ENCODE measurements around the gene COL23A1. TPM values are rescaled to one million over a fixed set of nuclear protein-coding genes. Genes with fewer than 3 reads are reported as not detected.

COL23A1 gene
- total RNA-seq, 1 donor from 2014 or later: not detected

DNA sequence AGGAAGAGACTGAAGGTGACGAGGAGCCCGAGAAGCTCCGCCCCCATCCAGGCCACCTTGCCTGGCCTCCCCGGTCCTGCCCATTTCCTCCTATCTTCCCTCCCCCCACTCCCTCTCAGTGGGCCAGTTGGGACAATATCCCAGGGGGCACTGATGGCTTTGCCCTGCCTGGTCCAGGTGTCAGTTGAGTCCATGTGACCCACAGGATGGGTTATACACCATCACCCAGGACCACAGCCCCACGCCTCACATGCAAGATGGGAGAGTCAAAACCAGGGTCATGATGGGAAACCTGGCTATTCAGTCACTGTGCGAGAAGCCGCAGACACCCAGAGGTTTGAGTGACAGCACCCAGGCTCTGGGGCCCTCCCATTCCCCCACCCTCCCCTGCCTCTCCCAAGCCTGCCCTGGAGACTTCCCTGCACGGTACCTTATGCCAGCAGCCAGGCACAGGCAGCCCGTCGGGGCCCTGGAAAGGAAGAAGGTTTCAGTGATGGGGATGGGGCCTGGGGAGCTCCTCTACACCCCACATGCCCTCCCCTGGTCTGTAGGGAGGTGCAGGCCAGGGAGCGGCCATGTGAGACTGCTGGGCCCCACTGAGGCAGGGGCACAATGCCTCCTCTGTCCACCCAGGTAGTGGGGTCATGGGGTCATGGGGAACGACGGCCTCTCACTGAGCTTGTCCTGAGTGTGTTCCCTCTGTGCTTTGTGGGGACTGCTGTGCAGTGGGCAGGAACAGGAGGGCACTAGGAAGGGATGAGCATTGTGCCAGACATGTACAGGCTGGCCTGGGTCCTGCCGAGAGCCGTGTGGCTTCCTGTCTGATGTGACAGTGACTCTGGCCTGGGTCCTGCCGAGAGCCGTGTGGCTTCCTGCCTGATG, 351.2 kb downstream of the COL23A1 start:
- Mint-ChIP-seq H3K4me3 (ENCODE audit: low read depth) (peak overlapping the region; percentile 21), H3K36me3 (ENCODE audit: low read depth) (no peaks in the 10 kb centered on the region), H3K4me1 (ENCODE audit: low read depth) (peaks cover 30% of the 10 kb centered on the region), H3K9me3 (no peaks in the 10 kb centered on the region), H3K27me3 (ENCODE audit: low read depth) (no peaks in the 10 kb centered on the region), H3K27ac (peak overlapping the region; percentile 87)
- intact Hi-C loops (cut with micrococcal nuclease): no loop called here
- no peak for DNase-seq (ENCODE audit: low spot score)

DNA sequence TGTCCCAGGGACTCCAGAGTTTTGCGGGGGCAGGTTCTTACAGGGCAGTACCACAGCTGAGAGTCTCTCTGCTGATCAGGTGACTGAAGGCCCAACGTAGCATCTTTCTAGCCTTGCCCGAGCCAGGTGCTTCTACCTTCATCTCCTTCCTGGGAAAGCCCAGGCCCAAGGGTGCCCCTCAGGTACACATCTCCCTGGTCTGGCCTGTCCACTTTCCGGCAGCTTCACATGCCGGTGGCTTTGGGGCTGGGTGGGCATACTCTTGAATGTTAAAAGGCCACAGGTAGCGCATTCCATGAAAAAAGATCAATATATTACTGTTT, 351.9 kb downstream of the COL23A1 start:
- intact Hi-C loops (cut with micrococcal nuclease): no loop called here
- no peak overlapping the region for H3K4me3 Mint-ChIP-seq (ENCODE audit: low read depth)
- H3K36me3 Mint-ChIP-seq (ENCODE audit: low read depth): no peaks in the 10 kb centered on the region
- H3K4me1 Mint-ChIP-seq (ENCODE audit: low read depth): peaks cover 30% of the 10 kb centered on the region
- no peaks in the 10 kb centered on the region for H3K27me3 Mint-ChIP-seq (ENCODE audit: low read depth)
- no peak overlapping the region for H3K27ac Mint-ChIP-seq
- H3K9me3 Mint-ChIP-seq: no peaks in the 10 kb centered on the region
- DNase-seq (ENCODE audit: low spot score): no peak

GRCh38 chr5:178237431-178238312, 352.5 kb downstream of the COL23A1 start:
- Mint-ChIP-seq H3K4me3 (ENCODE audit: low read depth) (no peak overlapping the region), H3K4me1 (ENCODE audit: low read depth) (peaks cover 33% of the 10 kb centered on the region), H3K9me3 (no peaks in the 10 kb centered on the region), H3K36me3 (ENCODE audit: low read depth) (no peaks in the 10 kb centered on the region), H3K27me3 (ENCODE audit: low read depth) (no peaks in the 10 kb centered on the region), H3K27ac (no peak overlapping the region)
- no peak for DNase-seq (ENCODE audit: low spot score)
- intact Hi-C loops (cut with micrococcal nuclease): no loop called here

DNA sequence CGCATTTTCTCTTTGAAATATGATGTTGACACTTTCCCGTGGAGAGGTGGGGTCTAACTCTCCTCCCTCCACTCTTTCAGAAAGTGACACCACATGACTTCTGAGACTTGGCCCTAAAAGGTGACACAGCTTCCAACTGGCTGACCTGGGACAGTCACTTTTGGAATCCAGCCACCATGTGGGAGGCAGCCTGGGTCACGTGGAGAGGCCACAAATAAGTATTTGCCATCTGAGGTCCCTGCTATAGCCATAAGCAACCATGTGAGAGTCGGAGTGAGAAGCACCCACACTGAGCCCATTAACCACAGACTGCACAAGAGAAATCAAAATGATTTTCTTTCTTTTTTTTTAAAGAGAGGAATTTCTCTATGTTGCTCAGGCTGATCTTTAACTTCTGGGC, 353.5 kb downstream of the COL23A1 start:
- intact Hi-C loops (cut with micrococcal nuclease): no loop called here
- Mint-ChIP-seq H3K9me3 (no peaks in the 10 kb centered on the region), H3K36me3 (ENCODE audit: low read depth) (peaks cover 4% of the 10 kb centered on the region), H3K4me1 (ENCODE audit: low read depth) (peaks cover 34% of the 10 kb centered on the region), H3K4me3 (ENCODE audit: low read depth) (no peak overlapping the region), H3K27ac (no peak overlapping the region), H3K27me3 (ENCODE audit: low read depth) (no peaks in the 10 kb centered on the region)
- no peak for DNase-seq (ENCODE audit: low spot score)

- intact Hi-C loops (cut with micrococcal nuclease): no loop called here
- H3K4me3 Mint-ChIP-seq (ENCODE audit: low read depth): no peak overlapping the region
- H3K9me3 Mint-ChIP-seq: no peaks in the 10 kb centered on the region
- H3K4me1 Mint-ChIP-seq (ENCODE audit: low read depth): peaks cover 38% of the 10 kb centered on the region
- peaks cover 9% of the 10 kb centered on the region for H3K36me3 Mint-ChIP-seq (ENCODE audit: low read depth)
- no peak for DNase-seq (ENCODE audit: low spot score)
- no peaks in the 10 kb centered on the region for H3K27me3 Mint-ChIP-seq (ENCODE audit: low read depth)
- H3K27ac Mint-ChIP-seq: no peak overlapping the region
Observed at GRCh38 chr5:178236126-178236525, 354.1 kb downstream of the COL23A1 start.

DNA sequence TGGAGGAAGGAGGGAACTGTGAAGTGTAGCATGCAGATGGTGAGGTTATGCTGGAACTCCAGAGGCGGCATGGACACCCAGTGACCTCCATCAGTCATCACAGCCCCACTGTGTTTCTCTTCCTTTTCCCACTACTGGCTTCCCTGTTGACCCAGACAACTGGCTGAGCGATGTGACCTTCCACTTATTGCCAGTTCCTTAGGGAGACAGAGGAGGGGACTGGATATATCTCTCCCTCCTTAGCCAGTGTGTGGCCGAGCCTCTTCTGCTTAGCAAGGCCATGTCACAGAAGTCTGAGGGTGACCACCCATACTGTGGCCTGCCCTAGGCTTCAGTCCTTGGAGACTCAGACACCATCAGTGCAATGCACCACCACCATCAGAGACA, 354.6 kb downstream of the COL23A1 start:
- Mint-ChIP-seq H3K4me1 (ENCODE audit: low read depth) (peaks cover 38% of the 10 kb centered on the region), H3K9me3 (no peaks in the 10 kb centered on the region), H3K36me3 (ENCODE audit: low read depth) (peaks cover 15% of the 10 kb centered on the region), H3K27ac (no peak overlapping the region), H3K27me3 (ENCODE audit: low read depth) (no peaks in the 10 kb centered on the region), H3K4me3 (ENCODE audit: low read depth) (no peak overlapping the region)
- DNase-seq (ENCODE audit: low spot score): no peak
- intact Hi-C loops (cut with micrococcal nuclease): no loop called here

DNA sequence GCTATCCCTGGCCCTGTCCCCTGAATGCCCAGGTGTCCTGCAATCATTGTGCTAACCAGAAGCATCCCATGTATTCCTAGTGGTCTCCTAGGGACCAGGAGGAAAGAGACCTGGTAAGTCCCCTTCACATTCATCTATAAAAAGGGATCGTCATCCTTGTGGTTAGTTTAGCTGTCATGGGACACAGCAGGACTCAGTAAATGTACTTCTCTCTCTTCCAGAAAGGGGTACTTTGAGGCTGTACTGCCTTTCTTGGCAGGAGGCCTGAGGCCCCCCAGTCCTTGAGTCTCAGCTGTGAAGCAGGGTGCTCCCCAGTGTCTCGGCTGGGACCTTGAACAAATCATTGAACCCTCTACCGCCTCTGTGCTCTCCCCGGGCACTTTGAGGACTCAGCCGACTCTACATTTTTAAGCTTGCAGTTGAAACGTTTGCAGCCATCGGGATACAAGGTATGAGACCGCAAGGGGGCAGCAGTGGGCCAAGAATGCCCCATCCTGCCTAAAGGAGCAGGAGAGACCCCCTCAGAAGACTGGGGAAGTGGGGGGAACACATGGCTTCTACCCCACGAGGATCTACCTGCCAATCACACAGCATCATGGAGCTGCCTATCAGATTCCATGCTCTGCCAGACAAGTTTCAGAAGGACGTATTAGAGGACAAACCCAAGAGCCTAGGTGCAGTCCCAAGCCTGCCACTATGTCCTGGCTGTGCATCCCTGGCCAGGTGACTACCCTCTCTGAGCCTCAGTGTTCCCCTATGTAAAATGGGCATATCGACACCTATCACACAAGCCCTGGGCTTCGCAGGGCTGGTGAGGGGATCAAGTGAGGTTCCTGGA, 355.2 kb downstream of the COL23A1 start:
- Mint-ChIP-seq H3K4me3 (ENCODE audit: low read depth) (peak overlapping the region; percentile 33), H3K36me3 (ENCODE audit: low read depth) (peaks cover 21% of the 10 kb centered on the region), H3K27ac (peak overlapping the region; percentile 28), H3K9me3 (no peaks in the 10 kb centered on the region), H3K27me3 (ENCODE audit: low read depth) (no peaks in the 10 kb centered on the region), H3K4me1 (ENCODE audit: low read depth) (peaks cover 41% of the 10 kb centered on the region)
- peak; percentile 61 for DNase-seq (ENCODE audit: low spot score)
- intact Hi-C loops (cut with micrococcal nuclease): loop anchor here (5.0 kb wide), 1 partner anchor 392 kb away; the partner anchor contains the start of gene CLK4

GRCh38 chr5:178234121-178234749, 356.0 kb downstream of the COL23A1 start:
- no peaks in the 10 kb centered on the region for H3K9me3 Mint-ChIP-seq
- no peak for DNase-seq (ENCODE audit: low spot score)
- no peaks in the 10 kb centered on the region for H3K27me3 Mint-ChIP-seq (ENCODE audit: low read depth)
- intact Hi-C loops (cut with micrococcal nuclease): loop anchor here (5.0 kb wide), 1 partner anchor 393 kb away; the partner anchor contains the start of gene CLK4
- H3K4me1 Mint-ChIP-seq (ENCODE audit: low read depth): peaks cover 43% of the 10 kb centered on the region
- H3K36me3 Mint-ChIP-seq (ENCODE audit: low read depth): peaks cover 28% of the 10 kb centered on the region
- peak overlapping the region; percentile 38 for H3K27ac Mint-ChIP-seq
- H3K4me3 Mint-ChIP-seq (ENCODE audit: low read depth): no peak overlapping the region

DNA sequence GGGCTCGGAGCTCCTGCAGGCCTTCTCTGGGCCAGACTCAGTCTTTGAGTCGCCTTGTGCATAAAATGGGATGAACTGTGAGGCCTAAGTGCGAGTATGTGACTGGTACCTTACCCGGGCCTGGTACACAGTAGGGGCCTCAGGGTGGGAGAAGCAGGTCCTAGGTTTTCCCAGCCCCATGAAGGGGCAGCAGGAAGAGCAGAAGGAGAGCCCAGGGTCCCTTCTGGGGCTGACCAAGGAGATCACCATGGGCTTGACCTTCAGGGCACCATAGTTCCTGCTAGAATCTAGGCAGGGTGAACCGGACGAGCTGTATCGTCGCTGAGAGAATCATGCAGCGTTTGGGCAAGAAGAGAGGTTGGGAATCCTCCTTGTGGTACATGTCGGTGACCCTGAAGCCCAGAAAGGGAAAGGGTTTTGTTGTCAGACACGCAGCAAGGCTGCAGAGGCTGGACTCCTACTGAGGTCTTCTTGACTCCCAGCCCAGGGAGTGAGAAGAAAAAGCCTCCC, 357.2 kb downstream of the COL23A1 start:
- H3K36me3 Mint-ChIP-seq (ENCODE audit: low read depth): peaks cover 37% of the 10 kb centered on the region
- H3K27me3 Mint-ChIP-seq (ENCODE audit: low read depth): no peaks in the 10 kb centered on the region
- peaks cover 38% of the 10 kb centered on the region for H3K4me1 Mint-ChIP-seq (ENCODE audit: low read depth)
- peak overlapping the region; percentile 80 for H3K27ac Mint-ChIP-seq
- intact Hi-C loops (cut with micrococcal nuclease): loop anchor here (2.0 to 5.0 kb wide), 2 partner anchors 28 to 394 kb away; partner anchors contain the start of genes CLK4 and HNRNPAB
- no peaks in the 10 kb centered on the region for H3K9me3 Mint-ChIP-seq
- DNase-seq (ENCODE audit: low spot score): no peak
- peak overlapping the region; percentile 62 for H3K4me3 Mint-ChIP-seq (ENCODE audit: low read depth)

DNA sequence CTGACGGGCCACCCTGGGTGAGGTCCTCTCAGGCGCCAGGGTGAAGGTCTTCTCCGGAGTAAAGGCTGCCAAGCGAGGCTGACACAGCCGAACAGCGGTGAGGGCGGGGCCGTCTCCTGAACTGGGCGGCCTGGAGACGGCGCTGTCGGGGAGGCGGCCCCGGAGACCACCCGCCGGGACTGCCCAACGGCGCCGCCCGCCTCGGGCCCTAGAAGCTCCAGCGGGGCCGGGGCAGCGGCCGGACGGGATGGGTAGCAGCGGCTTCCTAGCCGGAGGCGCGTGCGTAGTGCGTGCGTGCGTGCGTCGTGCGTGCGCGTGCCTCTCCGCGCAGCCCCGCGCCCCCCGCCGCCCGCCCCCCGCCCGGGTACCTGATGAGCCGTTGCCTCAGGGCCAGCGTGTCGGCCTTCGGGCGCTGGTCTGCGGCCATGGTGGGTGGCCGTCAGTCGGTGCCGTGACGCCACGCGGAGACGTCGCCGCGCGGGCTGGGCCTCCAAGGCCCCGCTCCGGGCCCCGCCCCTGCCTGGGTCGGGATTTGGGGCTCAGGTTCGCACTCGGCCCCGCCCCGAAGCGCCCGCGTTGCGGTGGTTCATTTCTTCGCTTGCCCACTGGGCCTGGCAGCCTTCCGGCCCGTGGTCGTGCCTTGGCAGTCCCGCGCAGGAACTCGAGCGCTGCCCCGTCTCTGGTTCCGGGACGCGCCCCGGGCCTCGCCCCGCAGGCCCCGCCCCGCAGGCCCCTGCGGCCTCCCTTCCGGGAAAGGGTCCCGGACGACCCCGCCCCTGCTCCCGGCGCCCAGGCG, 357.9 kb downstream of the COL23A1 start, which contains the start of gene PHYKPL:
PHYKPL (minus strand) TSS at position 679 of the 796 bp plus-strand sequence; CDS start at position 427, 252 bp downstream.
- peak; percentile 69 for DNase-seq (ENCODE audit: low spot score)
- no peaks in the 10 kb centered on the region for H3K9me3 Mint-ChIP-seq
- H3K4me1 Mint-ChIP-seq (ENCODE audit: low read depth): peaks cover 38% of the 10 kb centered on the region
- intact Hi-C loops (cut with micrococcal nuclease): loop anchor here (2.0 to 5.0 kb wide), 2 partner anchors 28 to 395 kb away; partner anchors contain the start of genes CLK4 and HNRNPAB
- no peaks in the 10 kb centered on the region for H3K27me3 Mint-ChIP-seq (ENCODE audit: low read depth)
- peak within 1 kb of the TSS; percentile 89 for H3K4me3 Mint-ChIP-seq (ENCODE audit: low read depth)
- peaks cover 43% of the 10 kb centered on the region for H3K36me3 Mint-ChIP-seq (ENCODE audit: low read depth)
- H3K27ac Mint-ChIP-seq: peak within 1 kb of the TSS; percentile 81

- Mint-ChIP-seq H3K9me3 (no peaks in the 10 kb centered on the region), H3K4me3 (ENCODE audit: low read depth) (peak overlapping the region; percentile 89), H3K27ac (peak overlapping the region; percentile 81), H3K36me3 (ENCODE audit: low read depth) (peaks cover 50% of the 10 kb centered on the region), H3K27me3 (ENCODE audit: low read depth) (no peaks in the 10 kb centered on the region), H3K4me1 (ENCODE audit: low read depth) (peaks cover 37% of the 10 kb centered on the region)
- no peak for DNase-seq (ENCODE audit: low spot score)
- intact Hi-C loops (cut with micrococcal nuclease): loop anchor here (2.0 to 5.0 kb wide), 2 partner anchors 27 to 396 kb away; partner anchors contain the start of genes CLK4 and HNRNPAB
Observed at GRCh38 chr5:178231539-178232123, 358.6 kb downstream of the COL23A1 start.
